ENCODE results near the gene HELZ2.

Gene HELZ2

GRCh38 chr20:63525971-63526370 lies 48.1 kb downstream of the HELZ2 start:
- no peak for DNase-seq (ENCODE audit: low read depth)
- TF ChIP-seq MYC (IDR thresholded peaks at IDR 0.05; ENCODE audit: low read depth, low read length) (no peak), POLR2A (IDR thresholded peaks at IDR 0.05; ENCODE audit: extremely low read depth, insufficient read length) (no peak)
- TF ChIP-seq, protein P1, sequence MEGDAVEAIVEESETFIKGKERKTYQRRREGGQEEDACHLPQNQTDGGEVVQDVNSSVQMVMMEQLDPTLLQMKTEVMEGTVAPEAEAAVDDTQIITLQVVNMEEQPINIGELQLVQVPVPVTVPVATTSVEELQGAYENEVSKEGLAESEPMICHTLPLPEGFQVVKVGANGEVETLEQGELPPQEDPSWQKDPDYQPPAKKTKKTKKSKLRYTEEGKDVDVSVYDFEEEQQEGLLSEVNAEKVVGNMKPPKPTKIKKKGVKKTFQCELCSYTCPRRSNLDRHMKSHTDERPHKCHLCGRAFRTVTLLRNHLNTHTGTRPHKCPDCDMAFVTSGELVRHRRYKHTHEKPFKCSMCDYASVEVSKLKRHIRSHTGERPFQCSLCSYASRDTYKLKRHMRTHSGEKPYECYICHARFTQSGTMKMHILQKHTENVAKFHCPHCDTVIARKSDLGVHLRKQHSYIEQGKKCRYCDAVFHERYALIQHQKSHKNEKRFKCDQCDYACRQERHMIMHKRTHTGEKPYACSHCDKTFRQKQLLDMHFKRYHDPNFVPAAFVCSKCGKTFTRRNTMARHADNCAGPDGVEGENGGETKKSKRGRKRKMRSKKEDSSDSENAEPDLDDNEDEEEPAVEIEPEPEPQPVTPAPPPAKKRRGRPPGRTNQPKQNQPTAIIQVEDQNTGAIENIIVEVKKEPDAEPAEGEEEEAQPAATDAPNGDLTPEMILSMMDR (IDR thresholded peaks at IDR 0.05; ENCODE audit: low read depth, low read length): no peak
- TF ChIP-seq, protein P2, sequence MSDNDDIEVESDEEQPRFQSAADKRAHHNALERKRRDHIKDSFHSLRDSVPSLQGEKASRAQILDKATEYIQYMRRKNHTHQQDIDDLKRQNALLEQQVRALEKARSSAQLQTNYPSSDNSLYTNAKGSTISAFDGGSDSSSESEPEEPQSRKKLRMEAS (IDR thresholded peaks at IDR 0.05; ENCODE audit: low read depth, low read length): no peak
- H3K4me3 ChIP-seq (ENCODE audit: low read depth, low read length): no peak overlapping the region

- TF ChIP-seq, protein P2 (IDR thresholded peaks at IDR 0.05; ENCODE audit: low read depth, low read length): no peak
- TF ChIP-seq, protein P1 (IDR thresholded peaks at IDR 0.05; ENCODE audit: low read depth, low read length): no peak
- TF ChIP-seq POLR2A (IDR thresholded peaks at IDR 0.05; ENCODE audit: extremely low read depth, insufficient read length): no peak
- TF ChIP-seq MYC (IDR thresholded peaks at IDR 0.05; ENCODE audit: low read depth, low read length): no peak
- H3K4me3 ChIP-seq (ENCODE audit: low read depth, low read length): no peak overlapping the region
- DNase-seq (ENCODE audit: low read depth): no peak
These were observed 48.9 kb downstream of the HELZ2 start for GRCh38 chr20:63525185-63525584.

Measured in NB4 (cell line).